Suprapubic skin (tissue), 4 donors: ENCODE results near the gene ISL2. TPM values are rescaled to one million over a fixed set of nuclear protein-coding genes. Genes with fewer than 3 reads are reported as not detected.

Experiments
- DNase-seq, 2 donors: peaks; one replicate each; pipeline ENCODE4 v3.0.0-alpha.2; 2019; ENCODE audit warnings: low spot score in 2 of 2
- H3K27ac ChIP-seq: fragments of 200-600 bp; sonication (generic); one replicate; pipeline ENCODE4 v1.5.1; 2019
- H3K27me3 ChIP-seq: fragments of 200-600 bp; sonication (generic); one replicate; pipeline ENCODE4 v1.5.1; 2019
- H3K36me3 ChIP-seq: fragments of 200-600 bp; sonication (generic); one replicate; pipeline ENCODE4 v1.5.1; 2019
- H3K4me1 ChIP-seq: fragments of 200-600 bp; sonication (generic); one replicate; pipeline ENCODE4 v1.5.1; 2019
- H3K4me3 ChIP-seq: fragments of 200-600 bp; sonication (generic); one replicate; pipeline ENCODE4 v1.5.1; 2019; ENCODE audit warnings: mild to moderate bottlenecking
- H3K9me3 ChIP-seq: fragments of 200-600 bp; sonication (generic); one replicate; pipeline ENCODE4 v1.5.1; 2019
- EP300 ChIP-seq: sonication (generic); formaldehyde crosslinking; IDR thresholded peaks from one replicate; pipeline ENCODE4 v1.6.1; 2017; ENCODE audit warnings: antibody characterized with exemption
- POLR2A ChIP-seq, 2 donors: fragments of 450-650 bp; IDR thresholded peaks; one replicate each; pipeline ENCODE4 v1.6.1; 2017; ENCODE audit warnings: antibody characterized with exemption in 2 of 2, mild to moderate bottlenecking in 2 of 2, moderate library complexity in 2 of 2
- POLR2AphosphoS5 ChIP-seq, 3 donors: sonication (generic); formaldehyde crosslinking; IDR thresholded peaks; one replicate each; pipeline ENCODE4 v1.6.1; 2017; ENCODE audit warnings: antibody characterized with exemption in 3 of 3
- whole genome bisulfite sequencing: methylation state at CpG from one replicate; pipeline ENCODE4 v1.1.5; 2018; 5-methylcytosine and 5-hydroxymethylcytosine counted together
- total RNA-seq, 4 donors: library from RNA; depleted of rRNA; stranded (reverse); fragments of >200 nt; gene quantifications; one replicate each; pipeline ENCODE4 v1.1.0, GENCODE V29; 2016
- TF ChIP-seq, protein P1 (sequence below), 2 donors: fragments of 200-600 bp in 1 of 2; fragments of 450-650 bp in 1 of 2; sonication (generic) in 1 of 2; IDR thresholded peaks; one replicate each; pipeline ENCODE4 v1.5.1; 2016 to 2019; ENCODE audit warnings: antibody characterized with exemption in 2 of 2, mild to moderate bottlenecking in 1 of 2, moderate library complexity in 1 of 2

Gene ISL2
- total RNA-seq, 4 donors from 2014 or later = 0.76 TPM; not detected in 3

DNA sequence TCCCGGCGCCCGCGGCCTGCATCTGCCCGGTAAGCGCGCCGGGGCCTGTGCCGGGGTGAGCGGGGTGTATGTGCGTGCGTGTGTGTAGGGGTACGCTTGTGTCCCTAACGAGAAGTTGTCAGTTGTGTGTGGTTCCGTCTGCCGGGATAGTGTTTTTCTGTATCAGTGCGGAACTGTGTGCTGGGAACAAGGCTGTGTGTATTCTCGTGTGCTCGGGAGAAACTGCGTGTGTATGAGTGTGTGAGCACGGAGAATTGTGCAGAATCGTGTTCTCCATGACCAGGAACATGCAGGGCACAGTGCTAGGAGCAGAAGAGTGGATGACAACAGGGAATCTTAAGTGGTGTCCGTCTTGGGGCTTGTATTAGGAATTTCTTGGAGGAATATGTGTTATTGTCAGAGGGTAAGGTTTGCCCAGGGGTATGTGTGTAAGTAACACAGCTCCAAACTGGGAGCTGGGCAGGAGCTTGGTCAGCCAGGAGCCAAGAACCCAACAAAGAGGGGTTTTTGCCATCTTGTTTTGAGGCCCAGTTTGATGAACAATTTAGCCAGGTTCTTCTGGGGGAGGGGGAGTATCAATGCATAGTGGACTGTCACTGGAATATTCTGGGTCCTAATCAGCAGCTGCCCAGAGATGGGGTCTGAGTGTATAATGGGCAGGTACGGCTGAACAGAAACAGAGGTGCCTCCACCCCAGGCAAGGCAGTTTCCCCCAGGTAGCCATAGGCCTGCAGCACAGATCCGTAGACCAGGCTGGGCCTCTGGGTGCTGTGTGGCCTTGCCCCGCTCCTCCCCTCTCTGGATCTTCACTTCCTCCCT is 2.1 kb downstream of the ISL2 start:
- Histone ChIP-seq H3K27ac (no peak overlapping the region), H3K4me3 (no peak overlapping the region), H3K36me3 (no peaks in the 10 kb centered on the region), H3K9me3 (no peaks in the 10 kb centered on the region), H3K4me1 (peaks cover 82% of the 10 kb centered on the region), H3K27me3 (peaks cover 100% of the 10 kb centered on the region)
- WGBS = 72% methylated on average over 11 of the region's 26 CpGs
- no peak for TF ChIP-seq POLR2A (IDR thresholded peaks at IDR 0.05)
- DNase-seq = no peak

DNA sequence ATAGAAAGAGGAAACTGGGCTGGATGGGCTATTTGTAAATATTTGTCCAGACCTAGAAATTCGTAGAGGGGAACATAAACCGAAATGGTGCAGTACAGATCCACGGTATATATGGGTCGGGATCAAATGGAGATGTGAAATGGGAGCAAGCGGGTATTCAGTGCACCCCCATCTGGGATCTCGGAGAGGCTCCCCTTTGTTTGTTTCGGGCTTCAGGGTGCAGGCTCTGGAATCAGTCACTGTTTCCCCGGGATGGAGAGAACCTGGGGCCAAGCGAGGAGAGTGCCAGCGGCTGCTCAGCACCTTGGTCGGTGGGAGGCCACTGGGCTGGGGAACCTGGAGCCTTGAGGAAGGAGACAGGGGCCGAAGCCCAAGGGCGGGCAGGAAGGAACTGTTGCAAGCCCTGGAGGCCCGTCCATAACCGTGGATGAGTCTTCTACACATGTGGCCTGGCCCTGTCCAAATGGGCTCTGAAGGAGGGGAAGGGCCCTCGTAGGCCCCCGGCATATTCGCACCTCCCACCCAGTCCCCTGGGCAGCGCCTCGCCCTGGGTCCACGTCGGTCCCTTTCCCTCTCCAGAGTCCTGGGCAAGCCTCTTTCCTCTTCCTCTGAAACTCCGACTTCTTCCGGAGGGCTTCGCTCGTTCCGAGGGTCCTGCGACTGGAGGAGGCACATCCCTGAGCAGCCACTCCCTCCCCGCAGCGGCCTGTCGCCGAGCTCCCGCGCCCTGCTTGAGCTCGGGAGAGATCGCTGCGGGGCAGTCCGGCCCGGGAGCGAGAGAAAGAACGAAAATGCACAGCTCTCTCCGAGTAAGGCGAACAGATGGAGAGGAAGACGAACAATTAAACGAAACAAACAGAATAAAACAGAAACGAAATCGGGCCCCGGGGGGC is 3.0 kb downstream of the ISL2 start:
- WGBS = 20% methylated on average over 34 of the region's 48 CpGs
- no peak overlapping the region for H3K27ac ChIP-seq
- no peaks in the 10 kb centered on the region for H3K9me3 ChIP-seq
- peak overlapping the region; percentile 46 for H3K4me3 ChIP-seq
- no peaks in the 10 kb centered on the region for H3K36me3 ChIP-seq
- TF ChIP-seq EP300 = no peak
- TF ChIP-seq POLR2A (IDR thresholded peaks at IDR 0.05) = no peak
- TF ChIP-seq, protein P1, sequence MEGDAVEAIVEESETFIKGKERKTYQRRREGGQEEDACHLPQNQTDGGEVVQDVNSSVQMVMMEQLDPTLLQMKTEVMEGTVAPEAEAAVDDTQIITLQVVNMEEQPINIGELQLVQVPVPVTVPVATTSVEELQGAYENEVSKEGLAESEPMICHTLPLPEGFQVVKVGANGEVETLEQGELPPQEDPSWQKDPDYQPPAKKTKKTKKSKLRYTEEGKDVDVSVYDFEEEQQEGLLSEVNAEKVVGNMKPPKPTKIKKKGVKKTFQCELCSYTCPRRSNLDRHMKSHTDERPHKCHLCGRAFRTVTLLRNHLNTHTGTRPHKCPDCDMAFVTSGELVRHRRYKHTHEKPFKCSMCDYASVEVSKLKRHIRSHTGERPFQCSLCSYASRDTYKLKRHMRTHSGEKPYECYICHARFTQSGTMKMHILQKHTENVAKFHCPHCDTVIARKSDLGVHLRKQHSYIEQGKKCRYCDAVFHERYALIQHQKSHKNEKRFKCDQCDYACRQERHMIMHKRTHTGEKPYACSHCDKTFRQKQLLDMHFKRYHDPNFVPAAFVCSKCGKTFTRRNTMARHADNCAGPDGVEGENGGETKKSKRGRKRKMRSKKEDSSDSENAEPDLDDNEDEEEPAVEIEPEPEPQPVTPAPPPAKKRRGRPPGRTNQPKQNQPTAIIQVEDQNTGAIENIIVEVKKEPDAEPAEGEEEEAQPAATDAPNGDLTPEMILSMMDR (IDR thresholded peaks at IDR 0.05) = no peak
- TF ChIP-seq POLR2AphosphoS5 (IDR thresholded peaks at IDR 0.05) = no peak
- peaks cover 82% of the 10 kb centered on the region for H3K4me1 ChIP-seq
- DNase-seq = no peak
- peaks cover 100% of the 10 kb centered on the region for H3K27me3 ChIP-seq

- H3K36me3 ChIP-seq = no peaks in the 10 kb centered on the region
- no peak for DNase-seq
- peaks cover 79% of the 10 kb centered on the region for H3K4me1 ChIP-seq
- H3K9me3 ChIP-seq = no peaks in the 10 kb centered on the region
- peak in 2 of 3 donors; percentile 15 to 91 for TF ChIP-seq POLR2AphosphoS5 (IDR thresholded peaks at IDR 0.05)
- TF ChIP-seq, protein P1 (IDR thresholded peaks at IDR 0.05) = no peak
- H3K27ac ChIP-seq = no peak overlapping the region
- 2% methylated on average over 34 of the region's 53 CpGs for WGBS
- H3K4me3 ChIP-seq = peak overlapping the region; percentile 46
- peaks cover 100% of the 10 kb centered on the region for H3K27me3 ChIP-seq
Measured at GRCh38 chr15:76340198-76340802, 3.7 kb downstream of the ISL2 start.

DNA sequence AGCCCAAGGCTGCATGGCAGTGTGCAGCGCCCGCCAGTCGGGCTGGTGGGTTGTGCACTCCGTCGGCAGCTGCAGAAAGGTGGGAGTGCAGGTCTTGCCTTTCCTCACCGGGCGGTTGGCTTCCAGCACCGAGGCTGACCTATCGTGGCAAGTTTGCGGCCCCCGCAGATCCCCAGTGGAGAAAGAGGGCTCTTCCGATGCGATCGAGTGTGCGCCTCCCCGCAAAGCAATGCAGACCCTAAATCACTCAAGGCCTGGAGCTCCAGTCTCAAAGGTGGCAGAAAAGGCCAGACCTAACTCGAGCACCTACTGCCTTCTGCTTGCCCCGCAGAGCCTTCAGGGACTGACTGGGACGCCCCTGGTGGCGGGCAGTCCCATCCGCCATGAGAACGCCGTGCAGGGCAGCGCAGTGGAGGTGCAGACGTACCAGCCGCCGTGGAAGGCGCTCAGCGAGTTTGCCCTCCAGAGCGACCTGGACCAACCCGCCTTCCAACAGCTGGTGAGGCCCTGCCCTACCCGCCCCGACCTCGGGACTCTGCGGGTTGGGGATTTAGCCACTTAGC is 4.3 kb downstream of the ISL2 start:
- Histone ChIP-seq H3K4me1 (peaks cover 78% of the 10 kb centered on the region), H3K27me3 (peaks cover 100% of the 10 kb centered on the region), H3K4me3 (peak overlapping the region; percentile 46), H3K9me3 (no peaks in the 10 kb centered on the region), H3K36me3 (no peaks in the 10 kb centered on the region), H3K27ac (no peak overlapping the region)
- no peak for DNase-seq
- no peak for TF ChIP-seq POLR2AphosphoS5 (IDR thresholded peaks at IDR 0.05)
- TF ChIP-seq, protein P1 (IDR thresholded peaks at IDR 0.05) = peak in 1 of 2 donors; percentile 20
- 0% methylated on average over 7 of the region's 35 CpGs for WGBS

GRCh38 chr15:76341366-76342057 is 4.9 kb downstream of the ISL2 start:
- Histone ChIP-seq H3K9me3 (no peaks in the 10 kb centered on the region), H3K36me3 (no peaks in the 10 kb centered on the region), H3K27ac (no peak overlapping the region), H3K4me1 (peaks cover 78% of the 10 kb centered on the region), H3K4me3 (peak overlapping the region; percentile 46), H3K27me3 (peaks cover 100% of the 10 kb centered on the region)
- DNase-seq = no peak
- 8% methylated on average over 9 of the region's 42 CpGs for WGBS
- TF ChIP-seq POLR2A (IDR thresholded peaks at IDR 0.05) (no peak), EP300 (no peak), POLR2AphosphoS5 (IDR thresholded peaks at IDR 0.05) (no peak)
- TF ChIP-seq, protein P1 (IDR thresholded peaks at IDR 0.05) = no peak
